ENCODE results near the gene RGS1.

RGS1 gene

DNA sequence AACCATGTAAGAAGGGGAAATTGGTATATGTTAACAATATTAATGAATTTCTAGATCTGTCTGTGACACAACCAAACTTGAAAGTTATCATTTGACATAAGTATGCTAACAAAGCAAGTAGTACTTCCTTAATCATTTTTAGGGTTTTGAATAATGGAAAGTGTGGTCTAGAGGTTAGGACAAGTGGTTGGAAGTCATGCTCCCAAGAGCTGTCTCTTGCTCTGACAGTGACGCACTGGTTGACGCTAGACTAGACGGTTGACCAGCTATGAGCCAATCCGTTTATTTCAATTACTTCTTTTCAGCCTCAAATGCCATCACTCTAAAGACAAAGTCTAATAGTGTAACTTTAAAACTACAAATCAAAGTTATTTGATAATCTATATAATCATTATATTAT, 20.7 kb upstream of the RGS1 start:
- no peak for DNase-seq (ENCODE audit: low spot score)

DNA sequence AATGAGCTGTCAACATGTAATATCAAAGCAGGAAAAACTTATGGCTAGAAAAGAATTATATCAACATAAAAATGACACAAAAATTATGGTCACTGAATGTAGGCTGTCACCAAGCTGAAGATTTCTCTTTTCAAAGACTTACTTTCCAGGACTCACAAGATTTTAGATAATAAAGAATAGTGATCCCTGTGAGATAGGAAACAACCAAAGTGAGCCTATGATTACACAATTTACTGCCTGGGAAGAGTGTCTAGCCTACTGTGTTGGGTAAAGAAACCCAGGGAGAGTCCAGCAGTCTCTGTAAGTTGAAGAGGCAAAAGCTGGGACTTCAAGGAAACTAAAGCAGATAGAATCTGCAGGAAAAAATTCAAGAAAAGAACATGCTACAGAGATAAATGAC, 20.2 kb upstream of the RGS1 start:
- no peak for DNase-seq (ENCODE audit: low spot score)

DNA sequence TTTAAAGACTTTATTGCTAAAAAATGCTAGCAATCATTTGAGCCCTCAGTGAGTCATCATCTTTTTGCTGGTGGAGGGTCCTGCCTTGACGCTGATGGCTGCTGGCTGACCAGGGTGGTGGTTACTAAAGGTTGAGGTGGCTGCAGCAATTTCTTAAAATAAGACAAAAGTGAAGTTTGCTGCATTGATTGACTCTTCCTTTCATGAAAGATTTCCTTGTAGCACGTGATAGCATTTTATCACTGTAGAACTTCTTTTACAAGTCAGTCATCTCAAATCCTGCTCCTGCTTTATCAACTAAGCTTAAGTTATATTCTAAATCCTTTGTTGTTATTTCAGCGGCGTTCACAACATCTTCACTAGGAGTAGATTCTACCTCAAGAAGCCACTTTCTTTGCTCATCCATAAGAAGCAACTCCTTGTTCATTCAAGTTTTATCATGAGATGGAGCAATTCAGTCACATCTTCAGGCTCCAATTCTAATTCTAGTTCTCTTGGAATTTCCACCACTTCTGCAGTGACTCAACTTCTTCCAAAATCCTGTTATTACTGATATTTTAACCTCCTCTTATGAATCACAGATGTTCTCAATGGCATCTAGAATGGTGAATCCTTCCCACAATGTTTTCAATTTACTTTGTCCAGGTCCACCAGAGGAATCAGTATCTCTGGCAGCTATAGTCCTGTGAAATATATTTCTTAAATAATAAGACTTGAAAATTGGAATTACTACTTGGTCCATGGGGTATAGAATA, 17.6 kb upstream of the RGS1 start:
- no peak for DNase-seq (ENCODE audit: low spot score)

DNA sequence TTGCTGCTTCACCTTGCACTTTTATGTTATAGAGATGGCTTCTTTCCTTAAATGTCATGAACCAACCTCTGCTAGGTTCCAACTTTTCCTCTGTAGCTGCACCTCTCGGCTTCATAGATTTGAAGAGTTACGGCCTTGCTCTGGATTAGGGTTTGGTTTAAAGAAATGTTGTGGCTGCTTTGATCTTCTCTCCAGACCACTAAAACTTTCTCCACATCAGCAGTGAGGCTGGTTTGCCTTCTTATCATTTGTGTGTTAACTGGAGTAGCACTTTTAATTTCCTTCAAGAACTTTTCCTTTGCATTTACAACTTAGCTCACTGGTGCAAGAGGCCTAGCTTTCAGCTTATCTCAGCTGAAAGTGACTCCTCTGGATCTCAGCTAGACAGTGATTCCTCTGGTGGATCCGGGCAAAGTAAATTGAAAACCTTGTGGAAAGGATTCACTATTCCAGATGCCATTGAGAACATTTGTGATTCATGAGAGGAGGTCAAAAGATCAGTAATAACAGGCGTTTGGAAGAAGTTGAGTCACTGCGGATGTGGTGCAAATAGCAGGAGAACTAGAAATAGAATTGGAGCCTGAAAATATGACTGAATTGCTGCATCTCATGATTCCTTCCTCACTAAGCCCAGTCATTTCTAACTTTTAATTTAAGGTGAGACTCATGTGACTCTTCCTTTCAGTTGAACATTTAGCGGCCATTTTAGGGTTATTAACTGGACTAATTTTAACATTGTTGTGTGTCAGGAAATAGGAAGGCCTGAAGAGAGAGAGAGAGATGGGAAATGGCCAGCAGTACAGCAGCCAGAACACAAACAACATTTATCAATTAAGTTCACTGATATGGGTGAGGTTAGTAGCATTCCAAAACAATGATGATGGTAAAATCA, 16.2 kb upstream of the RGS1 start:
- no peak for DNase-seq (ENCODE audit: low spot score)

DNA sequence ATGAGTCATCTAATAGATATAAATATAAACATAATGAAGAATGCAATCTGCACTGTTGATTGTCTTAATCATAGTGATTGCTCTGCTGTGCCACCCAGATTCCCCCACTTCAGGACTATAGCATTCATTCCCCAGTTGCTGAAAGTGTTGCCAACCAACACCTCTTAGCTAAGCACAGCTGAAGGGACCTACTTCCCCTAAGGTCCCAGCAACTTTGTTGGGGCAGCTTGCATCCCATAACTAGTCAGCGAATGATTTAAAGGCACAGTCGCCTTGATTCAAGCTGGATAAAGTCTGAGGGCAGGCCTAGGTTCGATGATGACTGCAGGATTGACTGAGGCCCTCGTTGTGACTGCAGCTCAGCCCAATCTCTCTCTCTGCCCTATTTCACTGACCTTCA, 14.3 kb upstream of the RGS1 start:
- DNase-seq (ENCODE audit: low spot score) = no peak

DNA sequence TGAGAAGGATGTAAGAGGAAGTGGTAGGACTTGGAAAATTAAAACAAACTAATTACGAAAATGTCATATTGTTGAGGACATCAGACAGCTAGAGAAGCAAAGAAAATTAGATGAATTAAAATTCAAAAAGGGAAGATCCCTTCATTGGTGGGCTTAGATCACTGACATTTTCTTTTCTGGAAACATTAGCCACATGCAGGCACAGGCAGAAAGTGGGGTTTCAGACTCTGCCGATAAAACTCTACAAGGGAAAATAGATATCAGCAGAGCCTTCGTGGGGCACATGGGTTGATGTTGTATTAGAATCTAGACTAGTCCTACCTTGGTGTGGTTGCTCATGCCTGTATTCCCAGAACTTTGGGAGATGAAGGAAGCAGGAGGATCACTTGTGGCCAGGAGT, 12.4 kb upstream of the RGS1 start:
- no peak for DNase-seq (ENCODE audit: low spot score)

DNA sequence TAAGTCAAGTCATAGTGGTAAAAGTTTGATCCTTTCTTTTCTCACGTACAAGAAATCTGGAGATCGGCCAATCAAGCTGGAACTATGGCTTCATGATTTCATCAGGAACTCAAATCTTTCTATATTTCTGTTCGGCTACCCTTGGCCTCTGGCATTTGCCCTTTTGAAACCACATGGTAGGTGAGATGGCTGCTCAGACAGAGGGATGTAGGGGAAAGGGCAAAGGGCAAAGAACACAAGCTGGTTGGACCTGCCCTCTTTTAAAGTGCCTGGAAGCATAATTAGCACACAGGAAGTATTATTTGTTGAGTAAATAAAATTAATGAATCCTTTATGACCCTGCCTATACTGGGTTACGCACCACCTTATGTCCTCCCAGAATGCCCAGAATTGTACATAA, 11.5 kb upstream of the RGS1 start:
- DNase-seq (ENCODE audit: low spot score) = no peak

DNA sequence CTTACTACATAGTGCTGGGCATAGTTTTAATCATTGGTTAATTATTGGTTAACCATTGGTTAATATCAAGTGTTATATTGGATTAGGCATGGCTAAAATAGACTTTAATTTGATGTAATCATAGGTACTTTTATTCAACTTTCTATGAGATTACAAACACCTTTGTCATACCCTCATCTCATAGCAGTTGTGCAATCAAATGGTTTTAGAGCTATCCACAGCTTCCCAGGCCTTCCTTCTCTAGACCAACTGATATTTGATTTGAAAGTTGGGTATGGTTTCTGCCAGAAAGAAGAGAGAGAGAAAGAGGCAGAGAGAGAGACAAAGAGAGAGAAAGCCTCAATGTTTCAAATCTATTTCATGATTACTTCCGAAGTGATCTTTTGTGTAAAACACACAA, 9.6 kb upstream of the RGS1 start:
- DNase-seq (ENCODE audit: low spot score) = no peak

DNA sequence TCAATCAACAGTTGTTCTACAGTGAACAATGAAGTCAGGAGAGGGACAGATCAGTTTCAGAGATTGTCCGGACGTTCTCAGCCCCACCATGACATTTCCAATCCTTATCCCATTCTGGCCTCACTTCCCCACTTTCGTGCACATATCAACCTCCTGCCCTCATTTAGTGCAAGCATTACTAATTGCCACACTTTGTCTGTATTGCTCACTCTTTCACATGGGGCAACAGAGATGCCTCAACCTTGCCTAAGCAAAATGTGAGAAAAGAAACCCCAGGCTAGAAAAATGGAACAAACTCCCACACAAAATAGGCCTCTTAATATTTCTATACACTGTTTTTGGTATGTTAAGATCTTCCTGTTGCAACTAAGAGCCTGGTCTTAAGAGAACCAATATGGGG, 8.9 kb upstream of the RGS1 start:
- no peak for DNase-seq (ENCODE audit: low spot score)

DNA sequence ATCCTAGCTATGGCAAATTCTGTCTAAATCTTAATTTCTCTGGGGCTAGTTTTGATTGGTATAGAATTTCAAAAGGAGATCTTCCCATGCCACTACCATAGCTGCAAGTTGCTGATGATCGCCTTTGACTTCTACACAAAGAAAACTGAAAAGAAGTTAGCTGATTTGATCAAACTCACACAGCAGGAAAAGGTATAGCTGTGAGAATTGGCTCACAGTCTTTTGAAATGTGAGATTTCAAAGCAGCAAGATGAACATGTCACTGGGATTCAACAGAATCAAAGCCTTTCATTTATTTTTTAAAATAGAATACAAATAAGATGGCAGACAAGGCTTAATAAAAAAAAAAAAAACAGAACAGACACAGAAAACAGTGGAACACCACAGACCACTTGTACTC, 7.5 kb upstream of the RGS1 start:
- no peak for DNase-seq (ENCODE audit: low spot score)

DNA sequence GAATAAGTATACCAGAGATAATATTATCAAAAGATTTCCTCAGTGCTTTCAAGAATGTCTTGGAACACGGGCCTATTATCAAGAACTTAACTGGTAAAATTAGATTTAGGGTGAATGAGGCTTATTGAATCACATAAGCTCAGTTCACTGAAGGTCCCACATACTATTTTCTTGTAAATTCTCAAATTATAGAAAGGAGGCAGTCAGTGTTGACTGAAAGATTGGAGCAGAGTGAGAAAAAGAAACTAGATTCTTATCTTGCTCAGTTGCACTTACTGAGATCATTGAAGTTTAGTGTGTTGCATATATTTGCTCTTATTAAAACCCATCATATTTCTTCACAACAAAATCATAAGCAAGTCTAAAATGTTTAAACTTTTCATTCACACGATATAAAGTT, 3.9 kb upstream of the RGS1 start:
- DNase-seq (ENCODE audit: low spot score) = no peak

DNA sequence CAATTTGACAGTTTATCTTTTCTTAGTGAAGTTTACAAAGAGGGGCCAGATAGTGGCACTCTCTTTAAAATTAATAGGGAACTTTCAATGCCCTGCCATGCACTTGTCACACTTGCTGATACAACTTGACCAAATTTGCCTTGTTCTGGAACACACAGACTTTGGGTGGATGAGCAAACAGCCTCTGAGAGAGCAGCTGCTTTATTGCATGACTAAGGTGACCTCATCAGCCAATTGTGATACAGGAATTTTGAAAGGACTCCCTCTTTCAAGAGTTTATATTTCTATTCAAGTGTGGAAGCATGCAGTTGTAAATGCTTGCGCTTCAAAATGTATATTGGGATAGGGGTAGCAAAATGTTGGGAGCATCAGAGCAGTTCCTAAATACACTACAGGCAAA, 2.1 kb upstream of the RGS1 start:
- DNase-seq (ENCODE audit: low spot score) = no peak

DNA sequence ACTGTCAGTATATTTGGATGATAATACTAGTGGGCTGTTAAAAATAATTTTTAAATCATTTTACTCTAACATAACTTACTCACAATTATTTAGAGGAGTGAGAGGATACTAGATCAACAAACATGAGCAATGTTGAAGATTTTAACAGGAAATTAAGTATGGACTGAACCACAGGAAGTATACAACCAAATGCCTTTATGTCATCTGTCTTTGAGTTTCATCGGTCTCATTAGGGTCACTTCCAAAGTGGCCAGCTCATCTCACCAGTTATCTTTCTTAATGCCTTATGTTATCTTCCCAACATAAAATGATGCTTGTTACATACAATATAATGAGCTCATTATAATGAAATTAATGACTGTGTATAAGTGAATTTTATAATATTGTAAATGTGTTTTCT, 1.5 kb upstream of the RGS1 start:
- no peak for DNase-seq (ENCODE audit: low spot score)

DNA sequence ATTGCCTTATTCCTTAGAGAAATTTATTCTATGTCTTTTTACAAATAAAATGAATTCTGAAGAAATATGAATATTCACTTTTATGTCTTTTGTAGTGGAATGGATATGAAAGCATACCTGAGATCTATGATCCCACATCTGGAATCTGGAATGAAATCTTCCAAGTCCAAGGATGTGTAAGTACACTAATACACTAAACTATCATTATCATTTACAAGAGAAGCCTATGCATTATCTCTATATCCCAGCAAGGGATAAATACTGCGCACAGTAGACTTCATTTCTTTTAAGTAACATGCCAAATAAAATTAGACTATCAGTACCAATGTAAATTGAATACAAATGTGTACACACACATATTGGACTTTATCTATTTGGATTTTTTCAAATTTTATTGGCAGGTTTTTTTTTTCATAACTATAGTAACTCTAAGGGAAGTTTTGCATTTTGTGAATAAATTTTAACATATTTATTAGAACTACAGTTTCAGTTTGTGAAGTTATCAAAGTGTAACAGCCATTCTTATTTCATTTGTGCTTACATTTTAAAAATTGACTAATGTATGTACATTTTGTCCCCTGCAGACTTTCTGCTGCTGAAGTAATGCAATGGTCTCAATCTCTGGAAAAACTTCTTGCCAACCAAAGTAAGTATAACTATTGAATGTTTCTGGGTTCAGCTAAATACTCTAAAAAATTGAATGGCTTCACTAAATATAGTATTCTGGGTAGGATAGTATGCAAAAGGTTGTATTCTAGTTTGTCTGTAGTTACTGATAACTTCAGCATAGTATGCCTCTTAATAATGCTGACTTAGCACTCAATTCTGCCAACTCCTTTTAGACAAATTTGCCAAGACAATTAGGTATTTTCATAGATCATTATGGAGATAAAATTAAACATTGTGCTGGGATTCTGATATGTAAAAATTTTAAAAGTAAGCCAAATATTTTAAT, 894 bp downstream of the RGS1 start:
- DNase-seq (ENCODE audit: low spot score) = no peak

DNA sequence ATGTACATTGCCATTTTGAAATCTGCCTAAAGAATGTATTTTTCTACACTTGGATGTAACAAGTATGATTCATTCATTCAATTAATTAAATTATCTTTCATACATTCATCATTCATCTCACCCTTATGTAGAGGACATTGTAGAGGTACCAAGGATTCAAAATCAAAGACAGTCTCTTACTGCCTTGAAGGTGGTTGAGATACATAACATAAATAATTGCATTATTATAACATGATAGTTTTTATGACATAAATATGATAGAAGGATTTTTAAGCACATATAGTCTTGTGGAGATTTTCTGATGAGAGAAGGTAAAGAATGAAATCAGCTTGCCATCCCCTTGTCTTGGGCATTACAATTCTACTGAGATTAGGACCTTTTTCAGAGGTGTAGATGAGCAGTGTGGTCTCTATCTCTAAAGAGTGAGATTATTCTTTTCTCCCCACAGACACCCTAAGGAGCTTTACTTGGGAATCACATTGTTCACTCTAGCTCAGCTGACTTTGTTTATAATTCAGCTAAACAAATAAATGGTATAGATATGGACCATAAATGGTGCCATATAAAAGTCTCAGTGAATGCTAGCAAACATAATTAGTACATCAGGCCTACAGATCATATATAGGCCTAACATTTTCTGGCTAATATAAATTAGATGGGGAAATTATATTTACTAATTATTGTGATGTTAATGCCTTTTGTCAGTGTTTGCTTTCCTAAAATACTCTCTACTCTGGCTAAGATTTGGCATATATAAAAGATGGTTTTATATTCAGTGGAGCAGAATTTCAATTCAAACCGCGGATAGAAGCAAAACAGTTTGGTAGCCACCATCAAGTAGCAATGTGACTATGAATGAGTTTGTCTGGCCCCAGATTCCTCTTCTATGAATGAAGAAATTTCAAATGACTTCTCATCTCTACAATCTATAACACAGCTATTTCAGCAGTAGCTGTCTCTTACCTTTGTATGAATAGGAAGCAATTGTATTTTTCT, 1.9 kb downstream of the RGS1 start:
- DNase-seq (ENCODE audit: low spot score) = no peak

DNA sequence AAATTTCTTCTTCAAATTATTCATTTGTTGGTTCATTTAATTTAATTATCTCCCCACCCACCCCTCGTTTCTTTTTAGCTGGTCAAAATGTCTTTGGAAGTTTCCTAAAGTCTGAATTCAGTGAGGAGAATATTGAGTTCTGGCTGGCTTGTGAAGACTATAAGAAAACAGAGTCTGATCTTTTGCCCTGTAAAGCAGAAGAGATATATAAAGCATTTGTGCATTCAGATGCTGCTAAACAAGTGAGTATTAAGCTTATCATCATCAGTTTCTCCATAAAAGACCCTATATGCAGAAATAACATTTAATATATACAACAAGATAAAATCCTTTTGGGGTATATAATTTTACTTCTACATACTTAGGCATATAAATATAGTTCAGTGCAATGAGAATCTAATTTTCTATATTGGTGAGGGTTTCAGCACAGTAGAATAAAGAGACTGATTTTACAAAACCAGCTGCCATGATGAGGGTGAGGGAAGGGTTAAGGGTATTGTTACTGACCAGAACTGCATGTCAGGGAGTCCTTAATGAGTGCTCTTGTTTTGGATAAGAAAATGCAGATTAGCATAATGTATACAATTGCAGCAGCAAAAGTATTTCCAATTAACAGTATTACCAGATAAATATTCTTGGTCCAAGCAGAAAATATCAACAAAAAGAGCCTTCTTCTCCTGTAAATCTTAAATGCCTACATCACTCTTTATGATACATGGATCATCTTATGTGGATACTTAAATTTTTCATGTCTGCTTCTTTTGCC, 2.8 kb downstream of the RGS1 start:
- DNase-seq (ENCODE audit: low spot score) = no peak

DNA sequence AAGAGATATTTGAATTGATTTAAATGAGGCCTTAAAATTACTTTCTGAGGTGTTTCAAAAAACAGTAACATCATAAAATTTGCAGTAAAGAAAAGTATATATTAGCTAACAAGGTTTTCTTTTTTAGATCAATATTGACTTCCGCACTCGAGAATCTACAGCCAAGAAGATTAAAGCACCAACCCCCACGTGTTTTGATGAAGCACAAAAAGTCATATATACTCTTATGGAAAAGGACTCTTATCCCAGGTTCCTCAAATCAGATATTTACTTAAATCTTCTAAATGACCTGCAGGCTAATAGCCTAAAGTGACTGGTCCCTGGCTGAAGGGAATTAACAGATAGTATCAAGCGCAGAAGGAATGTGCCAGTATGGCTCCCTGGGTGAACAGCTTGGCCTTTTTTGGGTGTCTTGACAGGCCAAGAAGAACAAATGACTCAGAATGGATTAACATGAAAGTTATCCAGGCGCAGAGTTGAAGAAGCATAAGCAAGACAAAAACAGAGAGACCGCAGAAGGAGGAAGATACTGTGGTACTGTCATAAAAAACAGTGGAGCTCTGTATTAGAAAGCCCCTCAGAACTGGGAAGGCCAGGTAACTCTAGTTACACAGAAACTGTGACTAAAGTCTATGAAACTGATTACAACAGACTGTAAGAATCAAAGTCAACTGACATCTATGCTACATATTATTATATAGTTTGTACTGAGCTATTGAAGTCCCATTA, 3.6 kb downstream of the RGS1 start:
- DNase-seq (ENCODE audit: low spot score) = no peak

DNA sequence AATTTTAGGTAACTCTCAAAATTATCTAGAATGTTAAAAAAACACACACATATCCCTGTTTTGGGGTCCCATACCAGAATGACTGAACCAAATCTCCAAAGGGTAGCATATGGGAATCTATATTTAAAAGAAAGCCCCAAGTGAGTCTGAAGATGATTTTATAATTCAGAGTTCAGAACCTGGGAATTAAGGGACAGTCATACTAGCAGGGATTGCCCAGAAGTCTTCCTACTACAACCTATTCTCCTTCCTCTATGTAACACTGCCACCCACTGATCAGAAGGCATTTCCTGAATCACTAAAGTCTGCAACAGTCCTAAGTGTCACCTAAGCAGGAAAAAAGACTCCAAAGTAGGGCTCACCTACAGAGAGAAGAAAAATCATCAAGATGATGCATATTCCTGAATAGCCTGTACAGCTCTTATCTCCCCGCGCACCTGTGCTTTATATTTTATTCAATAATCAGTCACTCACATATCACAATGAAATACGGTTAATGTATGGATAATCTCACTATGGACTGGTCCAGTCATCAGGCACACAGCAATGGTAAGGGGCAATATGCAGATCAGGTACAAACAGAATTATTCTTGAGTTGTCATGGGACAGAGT, 4.9 kb downstream of the RGS1 start:
- DNase-seq (ENCODE audit: low spot score) = no peak
